ENCODE measurements around the gene EVA1C. TPM values are rescaled to one million over a fixed set of nuclear protein-coding genes. Genes with fewer than 3 reads are reported as not detected.
A peak's percentile ranks its signal among the peaks of the same experiment; 100 is the strongest.

The EVA1C gene
- total RNA-seq, 3 donors from 2014 or later = 30.2 to 69.8 (median 58.5) TPM

DNA sequence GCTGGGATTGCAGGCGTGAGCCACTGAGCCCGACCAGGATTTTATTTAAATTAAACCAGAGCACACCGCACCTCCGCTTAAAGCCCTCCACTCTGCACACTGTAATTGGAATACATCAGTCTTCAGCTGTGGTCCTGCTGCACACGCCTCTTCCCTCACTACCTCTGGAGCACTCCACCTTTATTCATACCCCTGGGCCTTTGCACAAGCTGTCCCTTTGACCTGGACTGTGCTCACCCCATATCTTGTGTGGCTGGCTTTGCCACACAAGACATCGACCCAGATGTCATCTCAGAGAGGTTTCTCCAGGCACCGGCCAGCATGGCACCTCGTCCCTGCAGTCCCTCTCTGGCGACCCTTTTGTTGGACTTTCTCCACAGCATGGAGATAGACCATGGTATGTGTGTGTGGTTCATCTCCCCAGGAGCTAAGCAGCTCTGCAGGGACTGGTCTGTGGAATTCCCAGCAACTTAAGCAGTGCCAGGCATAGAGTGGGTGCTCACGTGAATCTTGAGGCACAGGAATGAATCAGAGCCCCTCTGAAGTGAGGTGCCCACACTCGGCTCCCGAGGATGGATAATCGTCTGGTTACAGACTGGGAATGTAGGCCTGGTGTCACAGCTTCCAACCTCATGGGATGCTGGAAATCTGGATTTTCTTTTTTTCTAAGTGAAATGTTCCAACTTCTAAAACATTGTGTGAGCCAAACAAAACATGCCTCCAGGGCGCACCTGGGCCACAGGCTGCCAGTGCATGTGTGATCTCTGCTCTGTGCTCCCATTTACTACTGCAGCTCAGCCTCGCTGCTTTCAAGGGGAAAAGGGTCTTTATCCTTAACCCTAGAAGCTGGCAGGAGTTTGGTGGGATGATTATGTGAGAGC lies 61.9 kb downstream of the EVA1C start:
- Histone ChIP-seq H3K4me1 (peaks cover 8 to 10% of the 10 kb centered on the region in 2 donors), H3K36me3 (no peaks in the 10 kb centered on the region), H3K9me3 (no peaks in the 10 kb centered on the region), H3K27ac (peak overlapping the region; percentile 72 to 76), H3K27me3 (no peaks in the 10 kb centered on the region), H3K4me3 (no peak overlapping the region)
- peak in 1 of 2 donors; percentile 56 for DNase-seq (ENCODE audit: low spot score in 2 of 2)
- intact Hi-C loops (cut with DNase I; ENCODE audit: low total_unique reads) = no loop called here
- TF ChIP-seq CTCF (IDR thresholded peaks at IDR 0.05) (no peak), POLR2AphosphoS5 (IDR thresholded peaks at IDR 0.05) (no peak), POLR2A (IDR thresholded peaks at IDR 0.05) (no peak)

DNA sequence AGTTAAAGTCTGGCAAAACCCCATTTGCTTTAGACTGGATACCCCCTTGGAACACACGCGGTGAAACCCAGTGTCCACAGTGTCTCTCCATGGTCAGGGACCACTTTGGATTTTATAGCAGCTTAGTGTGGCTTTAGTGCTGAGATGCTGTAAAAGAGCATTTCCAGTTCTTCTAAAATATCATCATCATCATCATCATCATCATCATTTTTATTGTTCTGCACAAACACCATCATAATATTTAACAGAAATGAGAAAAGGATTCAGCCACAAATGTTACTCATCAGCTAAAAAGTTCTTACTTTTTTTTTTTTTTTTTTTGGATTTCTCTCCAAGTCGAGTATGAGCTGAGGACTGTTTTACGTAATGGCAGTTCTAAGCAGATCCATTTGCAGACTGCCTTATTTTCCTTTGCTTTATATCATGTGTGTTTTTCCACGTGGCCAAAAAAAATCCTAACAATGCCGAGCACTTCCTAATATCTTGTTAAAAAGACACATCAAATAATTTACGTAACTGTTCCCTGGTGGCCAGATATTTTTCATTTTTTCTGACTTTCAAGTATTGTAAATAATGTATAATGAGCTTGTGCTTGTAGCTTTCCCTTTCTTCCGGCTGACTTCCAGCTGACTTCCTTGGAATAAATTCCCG lies 62.8 kb downstream of the EVA1C start:
- TF ChIP-seq POLR2AphosphoS5 (IDR thresholded peaks at IDR 0.05) = no peak
- no peak for TF ChIP-seq CTCF (IDR thresholded peaks at IDR 0.05)
- TF ChIP-seq POLR2A (IDR thresholded peaks at IDR 0.05) = no peak
- no peaks in the 10 kb centered on the region for H3K9me3 ChIP-seq
- H3K27me3 ChIP-seq = no peaks in the 10 kb centered on the region
- intact Hi-C loops (cut with DNase I; ENCODE audit: low total_unique reads) = no loop called here
- DNase-seq (ENCODE audit: low spot score in 2 of 2) = no peak
- peak overlapping the region; percentile 72 to 76 for H3K27ac ChIP-seq
- no peaks in the 10 kb centered on the region for H3K36me3 ChIP-seq
- no peak overlapping the region for H3K4me3 ChIP-seq
- peaks cover 8 to 10% of the 10 kb centered on the region in 2 donors for H3K4me1 ChIP-seq

DNA sequence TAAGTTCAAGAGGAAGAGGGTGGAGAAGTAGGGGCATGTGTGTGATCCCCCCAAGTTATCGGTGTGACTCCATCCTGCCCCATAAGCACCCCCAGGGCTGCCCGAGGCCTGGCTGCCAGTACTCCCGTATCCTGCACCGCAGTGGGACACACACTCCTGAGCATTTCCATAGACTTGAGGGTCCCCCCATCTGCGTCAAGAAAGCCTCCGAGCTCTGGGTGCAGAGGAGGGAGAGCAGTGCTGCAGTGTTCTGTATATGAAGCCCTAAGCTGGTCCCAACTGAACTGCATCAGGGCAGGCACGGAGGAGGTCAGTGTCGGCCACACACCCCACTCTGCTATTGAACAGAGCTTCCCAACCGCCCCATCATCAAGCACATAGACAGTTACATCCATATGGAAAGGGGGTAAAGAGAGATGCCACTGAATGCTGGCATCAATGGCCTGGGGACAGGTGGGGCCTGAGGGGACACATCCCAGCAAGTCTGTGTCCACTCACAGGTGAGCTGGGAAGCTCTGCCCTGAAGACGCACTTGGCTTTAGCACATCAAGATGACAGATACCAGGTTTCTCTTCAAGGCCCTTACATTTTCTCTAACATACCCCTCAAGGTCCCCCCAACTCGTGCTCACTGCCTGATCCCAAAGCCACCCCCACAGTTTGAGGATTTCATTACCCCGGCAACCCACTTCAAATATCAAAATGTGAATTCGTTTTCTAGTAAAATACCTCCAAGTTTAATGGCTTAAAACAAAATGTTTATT lies 64.3 kb downstream of the EVA1C start:
- peak overlapping the region; percentile 60 to 71 for H3K27ac ChIP-seq
- no peak overlapping the region for H3K4me3 ChIP-seq
- peaks cover 8 to 10% of the 10 kb centered on the region in 2 donors for H3K4me1 ChIP-seq
- no peaks in the 10 kb centered on the region for H3K36me3 ChIP-seq
- no peaks in the 10 kb centered on the region for H3K27me3 ChIP-seq
- TF ChIP-seq POLR2AphosphoS5 (IDR thresholded peaks at IDR 0.05) (no peak), CTCF (IDR thresholded peaks at IDR 0.05) (no peak), POLR2A (IDR thresholded peaks at IDR 0.05) (no peak)
- intact Hi-C loops (cut with DNase I; ENCODE audit: low total_unique reads) = no loop called here
- no peak for DNase-seq (ENCODE audit: low spot score in 2 of 2)
- no peaks in the 10 kb centered on the region for H3K9me3 ChIP-seq

DNA sequence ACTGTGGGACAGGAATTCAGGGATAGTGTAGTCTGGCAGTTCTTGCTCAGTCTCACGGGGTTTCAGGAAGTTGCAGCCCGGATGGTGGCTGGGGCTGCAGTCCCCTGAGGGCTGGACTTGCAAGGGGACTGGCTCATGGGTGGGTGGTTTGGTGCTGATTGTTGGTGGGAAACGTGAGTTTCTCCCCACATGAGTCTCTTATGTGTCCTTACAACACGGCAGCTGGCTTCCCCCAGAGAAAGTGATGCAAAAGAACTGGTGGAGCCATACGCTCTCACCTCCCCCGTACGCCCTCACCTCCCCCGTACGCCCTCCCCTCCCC lies 64.9 kb downstream of the EVA1C start:
- H3K36me3 ChIP-seq = no peaks in the 10 kb centered on the region
- no peak for DNase-seq (ENCODE audit: low spot score in 2 of 2)

More for the DNA sequence above, 64.9 kb downstream of the EVA1C start:
- no peaks in the 10 kb centered on the region for H3K27me3 ChIP-seq
- intact Hi-C loops (cut with DNase I; ENCODE audit: low total_unique reads) = no loop called here
- peak overlapping the region; percentile 60 to 71 for H3K27ac ChIP-seq
- H3K9me3 ChIP-seq = no peaks in the 10 kb centered on the region
- H3K4me3 ChIP-seq = no peak overlapping the region
- TF ChIP-seq POLR2A (IDR thresholded peaks at IDR 0.05) = no peak
- TF ChIP-seq CTCF (IDR thresholded peaks at IDR 0.05) = no peak
- no peak for TF ChIP-seq POLR2AphosphoS5 (IDR thresholded peaks at IDR 0.05)
- H3K4me1 ChIP-seq = peaks cover 8 to 10% of the 10 kb centered on the region in 2 donors
